ENCODE results near the gene HMMR. TPM values are rescaled to one million over a fixed set of nuclear protein-coding genes. Genes with fewer than 3 reads are reported as not detected.
A peak's percentile ranks its signal among the peaks of the same experiment; 100 is the strongest.

The HMMR gene
- total RNA-seq, 4 donors from 2014 or later = 0.66 to 1.0 (median 0.84) TPM

GRCh38 chr5:163439092-163439425 is 21.4 kb upstream of the HMMR start:
- 39 to 55% methylated on average over 2 of the region's 2 CpGs for WGBS, 2 donors
- Histone ChIP-seq H3K9me3 (no peaks in the 10 kb centered on the region), H3K27me3 (no peaks in the 10 kb centered on the region), H3K4me3 (peak overlapping the region in 2 of 4 donors; percentile 94 to 98), H3K27ac (no peak overlapping the region), H3K4me1 (peaks cover 0 to 44% (median 24%) of the 10 kb centered on the region in 4 donors), H3K36me3 (peaks cover 0 to 31% (median 5%) of the 10 kb centered on the region in 3 donors)
- TF ChIP-seq POLR2A (IDR thresholded peaks at IDR 0.05) (no peak), CTCF (IDR thresholded peaks at IDR 0.05) (no peak)
- no peak for DNase-seq (ENCODE audit: low spot score in 2 of 2)

- 92 to 99% methylated on average over 3 of the region's 3 CpGs for WGBS, 2 donors
- TF ChIP-seq CTCF (IDR thresholded peaks at IDR 0.05) = no peak
- TF ChIP-seq POLR2A (IDR thresholded peaks at IDR 0.05) = no peak
- no peak for TF ChIP-seq EP300 (IDR thresholded peaks at IDR 0.05)
- Histone ChIP-seq H3K27ac (no peak overlapping the region), H3K4me1 (peaks cover 0 to 40% (median 24%) of the 10 kb centered on the region in 4 donors), H3K4me3 (no peak overlapping the region), H3K9me3 (no peaks in the 10 kb centered on the region), H3K27me3 (no peaks in the 10 kb centered on the region), H3K36me3 (peaks cover 0 to 49% (median 5%) of the 10 kb centered on the region in 3 donors)
- no peak for DNase-seq (ENCODE audit: low spot score in 2 of 2)
These were observed 19.5 kb upstream of the HMMR start for GRCh38 chr5:163440954-163441353.

GRCh38 chr5:163444526-163444925 is 15.9 kb upstream of the HMMR start:
- Histone ChIP-seq H3K36me3 (peaks cover 0 to 84% (median 5%) of the 10 kb centered on the region in 3 donors), H3K4me1 (peaks cover 0 to 16% (median 8%) of the 10 kb centered on the region in 4 donors), H3K27me3 (no peaks in the 10 kb centered on the region), H3K27ac (no peak overlapping the region), H3K9me3 (no peaks in the 10 kb centered on the region), H3K4me3 (no peak overlapping the region)
- no peak for TF ChIP-seq CTCF (IDR thresholded peaks at IDR 0.05)
- TF ChIP-seq POLR2A (IDR thresholded peaks at IDR 0.05) = no peak
- TF ChIP-seq EP300 (IDR thresholded peaks at IDR 0.05) = no peak
- no peak for DNase-seq (ENCODE audit: low spot score in 2 of 2)
- WGBS, 2 donors = 75 to 88% methylated on average over 1 of the region's 1 CpG

- Histone ChIP-seq H3K36me3 (peaks cover 0 to 92% (median 5%) of the 10 kb centered on the region in 3 donors), H3K27me3 (no peaks in the 10 kb centered on the region), H3K27ac (no peak overlapping the region), H3K4me3 (no peak overlapping the region), H3K4me1 (peaks cover 0 to 8% (median 3%) of the 10 kb centered on the region in 4 donors), H3K9me3 (no peaks in the 10 kb centered on the region)
- TF ChIP-seq EP300 (IDR thresholded peaks at IDR 0.05) (no peak), CTCF (IDR thresholded peaks at IDR 0.05) (no peak), POLR2A (IDR thresholded peaks at IDR 0.05) (no peak)
- WGBS, 2 donors = 94 to 96% methylated on average over 6 of the region's 6 CpGs
- no peak for DNase-seq (ENCODE audit: low spot score in 2 of 2)
These were observed 15.1 kb upstream of the HMMR start for GRCh38 chr5:163445345-163445744.

- Histone ChIP-seq H3K9me3 (no peaks in the 10 kb centered on the region), H3K4me3 (no peak overlapping the region), H3K27me3 (no peaks in the 10 kb centered on the region), H3K27ac (no peak overlapping the region), H3K4me1 (no peaks in the 10 kb centered on the region), H3K36me3 (peaks cover 0 to 98% (median 2%) of the 10 kb centered on the region in 3 donors)
- DNase-seq (ENCODE audit: low spot score in 2 of 2) = no peak
- TF ChIP-seq CTCF (IDR thresholded peaks at IDR 0.05) (no peak), POLR2A (IDR thresholded peaks at IDR 0.05) (no peak), EP300 (IDR thresholded peaks at IDR 0.05) (no peak)
These were observed 13.2 kb upstream of the HMMR start for GRCh38 chr5:163447191-163447590.

All from tibial nerve (tissue), 4 donors.